ENCODE measurements around the gene HOXC12.

The HOXC12 gene

GRCh38 chr12:53995378-53996239 lies 40.9 kb downstream of the HOXC12 start (continued):
- TF ChIP-seq, protein P1, sequence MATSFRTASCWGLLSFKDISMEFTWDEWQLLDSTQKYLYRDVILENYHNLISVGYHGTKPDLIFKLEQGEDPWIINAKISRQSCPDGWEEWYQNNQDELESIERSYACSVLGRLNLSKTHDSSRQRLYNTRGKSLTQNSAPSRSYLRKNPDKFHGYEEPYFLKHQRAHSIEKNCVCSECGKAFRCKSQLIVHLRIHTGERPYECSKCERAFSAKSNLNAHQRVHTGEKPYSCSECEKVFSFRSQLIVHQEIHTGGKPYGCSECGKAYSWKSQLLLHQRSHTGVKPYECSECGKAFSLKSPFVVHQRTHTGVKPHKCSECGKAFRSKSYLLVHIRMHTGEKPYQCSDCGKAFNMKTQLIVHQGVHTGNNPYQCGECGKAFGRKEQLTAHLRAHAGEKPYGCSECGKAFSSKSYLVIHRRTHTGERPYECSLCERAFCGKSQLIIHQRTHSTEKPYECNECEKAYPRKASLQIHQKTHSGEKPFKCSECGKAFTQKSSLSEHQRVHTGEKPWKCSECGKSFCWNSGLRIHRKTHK (tag by site-specific recombination; IDR thresholded peaks at IDR 0.05) = no peak
- TF ChIP-seq, protein P2, sequence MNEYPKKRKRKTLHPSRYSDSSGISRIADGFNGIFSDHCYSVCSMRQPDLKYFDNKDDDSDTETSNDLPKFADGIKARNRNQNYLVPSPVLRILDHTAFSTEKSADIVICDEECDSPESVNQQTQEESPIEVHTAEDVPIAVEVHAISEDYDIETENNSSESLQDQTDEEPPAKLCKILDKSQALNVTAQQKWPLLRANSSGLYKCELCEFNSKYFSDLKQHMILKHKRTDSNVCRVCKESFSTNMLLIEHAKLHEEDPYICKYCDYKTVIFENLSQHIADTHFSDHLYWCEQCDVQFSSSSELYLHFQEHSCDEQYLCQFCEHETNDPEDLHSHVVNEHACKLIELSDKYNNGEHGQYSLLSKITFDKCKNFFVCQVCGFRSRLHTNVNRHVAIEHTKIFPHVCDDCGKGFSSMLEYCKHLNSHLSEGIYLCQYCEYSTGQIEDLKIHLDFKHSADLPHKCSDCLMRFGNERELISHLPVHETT (tag by site-specific recombination; IDR thresholded peaks at IDR 0.05) = 0 out of 2 replicates have a peak, but pooled peaks have one; percentile 73
- TF ChIP-seq ZNF530 (tag by site-specific recombination; IDR thresholded peaks at IDR 0.05; ENCODE audit: low read depth) (no peak), PBX3 (CRISPR knock-in tag; IDR thresholded peaks at IDR 0.05) (peak; percentile 50), ZNF223 (tag by site-specific recombination; IDR thresholded peaks at IDR 0.05) (peak; percentile 63; the same call in 1 of the 2 replicates), ZBTB17 (tag by site-specific recombination; IDR thresholded peaks at IDR 0.05) (peak; percentile 95), ZNF560 (tag by site-specific recombination; IDR thresholded peaks at IDR 0.05; ENCODE audit: borderline replicate concordance) (no peak), GLI4 (tag by site-specific recombination; IDR thresholded peaks at IDR 0.05) (no peak), ZNF335 (tag by site-specific recombination; conservative IDR thresholded peaks at IDR 0.05) (peak; percentile 53), ZNF354C (tag by site-specific recombination; IDR thresholded peaks at IDR 0.05; ENCODE audit: borderline replicate concordance, low read depth) (no peak), WT1 (tag by site-specific recombination; IDR thresholded peaks at IDR 0.05) (peak; percentile 59; the same call in 1 of the 2 replicates), ZNF830 (tag by site-specific recombination; IDR thresholded peaks at IDR 0.05; ENCODE audit: low read depth) (no peak), ZNF416 (tag by site-specific recombination; IDR thresholded peaks at IDR 0.05) (no peak), ZNF211 (tag by site-specific recombination; IDR thresholded peaks at IDR 0.05; ENCODE audit: low read depth) (no peak), ZBTB7A (tag by site-specific recombination; IDR thresholded peaks at IDR 0.05; ENCODE audit: low read depth) (peak; percentile 29; the same call in 1 of the 2 replicates), ZNF561 (tag by site-specific recombination; IDR thresholded peaks at IDR 0.05; ENCODE audit: borderline replicate concordance) (peak; percentile 14; the same call in 1 of the 2 replicates), ZNF2 (tag by site-specific recombination; IDR thresholded peaks at IDR 0.05) (peak; percentile 90), ZNF558 (tag by site-specific recombination; IDR thresholded peaks at IDR 0.05) (no peak), IKZF3 (tag by site-specific recombination; IDR thresholded peaks at IDR 0.05) (peak; percentile 98), ZNF404 (tag by site-specific recombination; IDR thresholded peaks at IDR 0.05) (no peak), ZBTB20 (tag by site-specific recombination; IDR thresholded peaks at IDR 0.05) (peak; percentile 98), ZNF501 (tag by site-specific recombination; IDR thresholded peaks at IDR 0.05) (peak; percentile 78; the same call in 1 of the 2 replicates), KLF10 (tag by site-specific recombination; IDR thresholded peaks at IDR 0.05) (peak; percentile 79), ZNF19 (tag by site-specific recombination; IDR thresholded peaks at IDR 0.05; ENCODE audit: low read depth) (no peak), ZNF311 (tag by site-specific recombination; IDR thresholded peaks at IDR 0.05; ENCODE audit: borderline replicate concordance) (no peak), ZNF580 (tag by site-specific recombination; IDR thresholded peaks at IDR 0.05) (peak; percentile 26; the same call in 1 of the 2 replicates), ZNF473 (tag by site-specific recombination; IDR thresholded peaks at IDR 0.05) (no peak)
- TF ChIP-seq, protein P3, sequence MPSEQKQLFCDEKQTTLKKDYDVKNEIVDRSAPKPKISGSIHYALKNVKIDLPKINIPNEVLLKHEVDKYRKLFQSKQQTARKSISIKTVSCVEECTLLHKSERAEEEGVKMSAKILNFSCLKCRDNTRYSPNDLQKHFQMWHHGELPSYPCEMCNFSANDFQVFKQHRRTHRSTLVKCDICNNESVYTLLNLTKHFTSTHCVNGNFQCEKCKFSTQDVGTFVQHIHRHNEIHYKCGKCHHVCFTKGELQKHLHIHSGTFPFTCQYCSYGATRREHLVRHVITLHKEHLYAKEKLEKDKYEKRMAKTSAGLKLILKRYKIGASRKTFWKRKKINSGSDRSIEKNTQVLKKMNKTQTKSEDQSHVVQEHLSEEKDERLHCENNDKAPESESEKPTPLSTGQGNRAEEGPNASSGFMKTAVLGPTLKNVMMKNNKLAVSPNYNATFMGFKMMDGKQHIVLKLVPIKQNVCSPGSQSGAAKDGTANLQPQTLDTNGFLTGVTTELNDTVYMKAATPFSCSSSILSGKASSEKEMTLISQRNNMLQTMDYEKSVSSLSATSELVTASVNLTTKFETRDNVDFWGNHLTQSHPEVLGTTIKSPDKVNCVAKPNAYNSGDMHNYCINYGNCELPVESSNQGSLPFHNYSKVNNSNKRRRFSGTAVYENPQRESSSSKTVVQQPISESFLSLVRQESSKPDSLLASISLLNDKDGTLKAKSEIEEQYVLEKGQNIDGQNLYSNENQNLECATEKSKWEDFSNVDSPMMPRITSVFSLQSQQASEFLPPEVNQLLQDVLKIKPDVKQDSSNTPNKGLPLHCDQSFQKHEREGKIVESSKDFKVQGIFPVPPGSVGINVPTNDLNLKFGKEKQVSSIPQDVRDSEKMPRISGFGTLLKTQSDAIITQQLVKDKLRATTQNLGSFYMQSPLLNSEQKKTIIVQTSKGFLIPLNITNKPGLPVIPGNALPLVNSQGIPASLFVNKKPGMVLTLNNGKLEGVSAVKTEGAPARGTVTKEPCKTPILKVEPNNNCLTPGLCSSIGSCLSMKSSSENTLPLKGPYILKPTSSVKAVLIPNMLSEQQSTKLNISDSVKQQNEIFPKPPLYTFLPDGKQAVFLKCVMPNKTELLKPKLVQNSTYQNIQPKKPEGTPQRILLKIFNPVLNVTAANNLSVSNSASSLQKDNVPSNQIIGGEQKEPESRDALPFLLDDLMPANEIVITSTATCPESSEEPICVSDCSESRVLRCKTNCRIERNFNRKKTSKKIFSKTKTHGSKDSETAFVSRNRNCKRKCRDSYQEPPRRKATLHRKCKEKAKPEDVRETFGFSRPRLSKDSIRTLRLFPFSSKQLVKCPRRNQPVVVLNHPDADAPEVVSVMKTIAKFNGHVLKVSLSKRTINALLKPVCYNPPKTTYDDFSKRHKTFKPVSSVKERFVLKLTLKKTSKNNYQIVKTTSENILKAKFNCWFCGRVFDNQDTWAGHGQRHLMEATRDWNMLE (tag by site-specific recombination; conservative IDR thresholded peaks at IDR 0.05; ENCODE audit: low read depth) = no peak; the same call in 1 of the 2 replicates
- TF ChIP-seq, protein P4, sequence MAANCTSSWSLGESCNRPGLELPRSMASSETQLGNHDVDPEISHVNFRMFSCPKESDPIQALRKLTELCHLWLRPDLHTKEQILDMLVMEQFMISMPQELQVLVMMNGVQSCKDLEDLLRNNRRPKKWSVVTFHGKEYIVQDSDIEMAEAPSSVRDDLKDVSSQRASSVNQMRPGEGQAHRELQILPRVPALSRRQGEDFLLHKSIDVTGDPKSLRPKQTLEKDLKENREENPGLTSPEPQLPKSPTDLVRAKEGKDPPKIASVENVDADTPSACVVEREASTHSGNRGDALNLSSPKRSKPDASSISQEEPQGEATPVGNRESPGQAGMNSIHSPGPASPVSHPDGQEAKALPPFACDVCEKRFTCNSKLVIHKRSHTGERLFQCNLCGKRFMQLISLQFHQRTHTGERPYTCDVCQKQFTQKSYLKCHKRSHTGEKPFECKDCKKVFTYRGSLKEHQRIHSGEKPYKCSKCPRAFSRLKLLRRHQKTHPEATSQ (tag by site-specific recombination; IDR thresholded peaks at IDR 0.05) = no peak

Data from HEK293 (cell line).